H1 (cell line): Measurements from ENCODE around the gene FARP2. TPM values are rescaled to one million over a fixed set of nuclear protein-coding genes. Genes with fewer than 3 reads are reported as not detected.
"Not testable (repeated sequence)": the region's sequence is repeated elsewhere in the genome, so short reads cannot be mapped to it uniquely, and the experiment has no call there.

Source experiments
- CTCF ChIA-PET: fragments of 300-600 bp; sonication (Branson Sonifier 250); formaldehyde crosslinking; loops from one replicate; lab custom pipeline; 2021; ENCODE audit not compliant: partially characterized antibody; lab: Charles Lee
- POLR2A ChIA-PET: fragments of 300-600 bp; sonication (Branson Sonifier 250); formaldehyde crosslinking; loops from one replicate; lab custom pipeline; 2021; ENCODE audit warnings: inconsistent platforms; ENCODE audit not compliant: partially characterized antibody; lab: Charles Lee
- DNase-seq, 2 experiments: peaks; one replicate each; pipeline versions ENCODE4 v3.0.0 to v3.0.0-alpha.2; 2010 to 2022; ENCODE audit warnings: low spot score in 2 of 2, low read depth in 1 of 2, mixed read lengths in 1 of 2
- FAIRE-seq: peaks from 2 replicates; lab custom pipeline; 2011; peaks lifted over from hg19 to GRCh38; lab: Jason Lieb, UNC
- H2AFZ ChIP-seq: 2 replicates; pipeline ENCODE4 v1.8.1; 2012; ENCODE audit warnings: low read length, inconsistent platforms
- H2AK5ac ChIP-seq: 2 replicates; pipeline ENCODE4 v1.6.1; 2013; ENCODE audit warnings: low read depth, low read length
- H2BK120ac ChIP-seq: replicated peaks from 2 replicates; pipeline ENCODE3; 2013; ENCODE audit warnings: low read depth, low read length, inconsistent platforms
- H2BK12ac ChIP-seq: 2 replicates; pipeline ENCODE4 v1.6.1; 2013; ENCODE audit warnings: low read depth, low read length
- H2BK15ac ChIP-seq: 2 replicates; pipeline ENCODE4 v1.6.1; 2013; ENCODE audit warnings: low read length
- H2BK20ac ChIP-seq: 2 replicates; pipeline ENCODE4 v1.6.1; 2013; ENCODE audit warnings: low read length
- H2BK5ac ChIP-seq: 2 replicates; pipeline ENCODE4 v1.6.1; 2013; ENCODE audit warnings: low read depth, low read length
- H3K14ac ChIP-seq: 2 replicates; pipeline ENCODE4 v1.6.1; 2013; ENCODE audit warnings: inconsistent platforms; ENCODE audit not compliant: insufficient read length
- H3K18ac ChIP-seq: 2 replicates; pipeline ENCODE4 v1.6.1; 2013; ENCODE audit warnings: low read length; ENCODE audit errors: extremely low read depth
- H3K23ac ChIP-seq: 2 replicates; pipeline ENCODE4 v1.6.1; 2013; ENCODE audit warnings: inconsistent platforms; ENCODE audit not compliant: insufficient read length
- H3K23me2 ChIP-seq: 2 replicates; pipeline ENCODE4 v1.6.1; 2013; ENCODE audit warnings: low read depth, low read length
- H3K27ac ChIP-seq: 2 replicates; pipeline ENCODE4 v1.6.1; 2011; ENCODE audit warnings: low read depth, low read length, inconsistent platforms
- H3K27me3 ChIP-seq, 4 experiments: replicated peaks in 1 of 4; 1 replicate in 1 of 4; 2 replicates in 3 of 4; pipeline versions ENCODE4 v1.6.1 to v1.8.1; 2011 to 2013; ENCODE audit warnings: low read length in 3 of 4, mild to moderate bottlenecking in 3 of 4, inconsistent platforms in 2 of 4, mixed read lengths in 2 of 4, moderate library complexity in 1 of 4; ENCODE audit not compliant: control insufficient read depth in 3 of 4, insufficient read depth in 3 of 4; ENCODE audit errors: extremely low read depth in 1 of 4
- H3K36me3 ChIP-seq, 4 experiments: 2 replicates each; pipeline versions ENCODE4 v1.6.1 to v1.8.1; 2011 to 2013; ENCODE audit warnings: mild to moderate bottlenecking in 4 of 4, low read length in 3 of 4, moderate library complexity in 2 of 4, control low read depth in 1 of 4, inconsistent platforms in 1 of 4; ENCODE audit not compliant: insufficient read depth in 4 of 4, control insufficient read depth in 2 of 4
- H3K4ac ChIP-seq: replicated peaks from 2 replicates; pipeline ENCODE3; 2013; ENCODE audit warnings: low read length, low read depth, mixed read lengths, inconsistent platforms; ENCODE audit not compliant: insufficient read length
- H3K4me1 ChIP-seq, 4 experiments: replicated peaks in 1 of 4; 1 replicate in 1 of 4; 2 replicates in 3 of 4; pipeline versions ENCODE4 v1.6.1 to v1.8.1; 2011 to 2013; ENCODE audit warnings: low read length in 3 of 4, inconsistent platforms in 2 of 4, mixed read lengths in 1 of 4; ENCODE audit not compliant: insufficient read depth in 4 of 4, control insufficient read depth in 3 of 4
- H3K4me2 ChIP-seq, 2 experiments: 2 replicates each; pipeline versions ENCODE4 v1.6.1 to v1.8.1; 2011 to 2013; ENCODE audit warnings: low read depth in 2 of 2, low read length in 2 of 2, control low read depth in 1 of 2, inconsistent platforms in 1 of 2, mild to moderate bottlenecking in 1 of 2; ENCODE audit not compliant: insufficient read depth in 1 of 2
- H3K4me3 ChIP-seq, 4 experiments: fragments of 200-600, 300-600 bp in 1 of 4; sonication (generic), shearing (Covaris generic), sonication (Bioruptor Twin) in 1 of 4; 2 replicates each; pipeline versions ENCODE4 v1.5.1 to v1.8.1; 2011 to 2016; ENCODE audit warnings: low read length in 4 of 4, low read depth in 3 of 4, control low read depth in 2 of 4, inconsistent platforms in 2 of 4, mild to moderate bottlenecking in 2 of 4, mixed read lengths in 1 of 4, moderate library complexity in 1 of 4; ENCODE audit not compliant: insufficient read depth in 2 of 4; ENCODE audit errors: extremely low read depth in 1 of 4
- H3K56ac ChIP-seq: replicated peaks from 2 replicates; pipeline ENCODE3; 2013; ENCODE audit warnings: low read depth, mild to moderate bottlenecking, mixed read lengths, low read length, inconsistent platforms; ENCODE audit not compliant: insufficient read length
- H3K79me1 ChIP-seq: 2 replicates; pipeline ENCODE4 v1.6.1; 2013; ENCODE audit warnings: low read depth, low read length, control low read depth
- H3K79me2 ChIP-seq, 2 experiments: 2 replicates each; pipeline versions ENCODE4 v1.6.1 to v1.8.1; 2012 to 2013; ENCODE audit warnings: low read length in 2 of 2, mild to moderate bottlenecking in 2 of 2, inconsistent platforms in 1 of 2; ENCODE audit not compliant: insufficient read depth in 2 of 2, control insufficient read depth in 1 of 2
- H3K9ac ChIP-seq, 4 experiments: replicated peaks in 1 of 4; 1 replicate in 1 of 4; 2 replicates in 3 of 4; pipeline versions ENCODE4 v1.6.1 to v1.8.1; 2011 to 2013; ENCODE audit warnings: low read depth in 3 of 4, low read length in 3 of 4, control low read depth in 2 of 4, mild to moderate bottlenecking in 2 of 4, moderate library complexity in 2 of 4, inconsistent platforms in 1 of 4; ENCODE audit errors: extremely low read depth in 1 of 4
- H3K9me3 ChIP-seq, 2 experiments: 2 replicates each; pipeline versions ENCODE4 v1.6.1 to v1.8.1; 2012 to 2013; ENCODE audit warnings: mild to moderate bottlenecking in 2 of 2, moderate library complexity in 2 of 2, control low read depth in 1 of 2, inconsistent platforms in 1 of 2, low read depth in 1 of 2, low read length in 1 of 2, mixed read lengths in 1 of 2; ENCODE audit not compliant: insufficient read depth in 2 of 2
- H4K20me1 ChIP-seq, 2 experiments: replicated peaks in 1 of 2; 2 replicates each; pipeline versions ENCODE3 to v1.8.1; 2011 to 2013; ENCODE audit warnings: inconsistent platforms in 2 of 2, low read length in 2 of 2, mild to moderate bottlenecking in 1 of 2; ENCODE audit not compliant: insufficient read depth in 2 of 2, control insufficient read depth in 1 of 2
- H4K5ac ChIP-seq: 2 replicates; pipeline ENCODE4 v1.6.1; 2013; ENCODE audit warnings: low read length, low read depth, mixed read lengths, inconsistent platforms; ENCODE audit not compliant: insufficient read length
- H4K8ac ChIP-seq: 2 replicates; pipeline ENCODE4 v1.8.0; 2013; ENCODE audit warnings: mild to moderate bottlenecking, moderate library complexity, low read length, inconsistent platforms; ENCODE audit not compliant: insufficient read depth; ENCODE audit errors: extremely low read depth
- H4K91ac ChIP-seq: replicated peaks from 2 replicates; pipeline ENCODE3; 2013; ENCODE audit warnings: low read length, mixed read lengths, inconsistent platforms; ENCODE audit not compliant: insufficient read length
- WGBS, 2 experiments: shearing (Covaris generic) in 1 of 2; methylation state at CpG; one replicate each; pipeline versions ENCODE4 v1.1.6 to v1.1.7; 2013 to 2015; ENCODE audit warnings: low lambda C conversion rate in 2 of 2, mixed read lengths in 2 of 2, inconsistent platforms in 1 of 2, low coverage in 1 of 2, missing lambda C conversion rate in 1 of 2; ENCODE audit not compliant: insufficient replicate concordance in 2 of 2, insufficient coverage in 1 of 2, insufficient read length in 1 of 2; ENCODE audit errors: extremely low coverage in 1 of 2, missing lambda C conversion rate in 1 of 2; 5-methylcytosine and 5-hydroxymethylcytosine counted together
- polyA plus RNA-seq, 7 experiments: library from polyadenylated mRNA; depleted of rRNA in 3 of 7; stranded (reverse) in 5 of 7; unstranded in 2 of 7; fragments of >200 nt in 5 of 7; fragments of 200-250 nt in 2 of 7; gene quantifications; 1 replicate in 5 of 7; 2 replicates in 1 of 7; 4 replicates in 1 of 7; pipeline versions ENCODE4 v1.2.1 to v1.2.3, GENCODE V29; 2011 to 2013; ENCODE audit warnings: missing spikeins in 2 of 7, mixed read lengths in 2 of 7
- total RNA-seq: library from RNA; stranded (reverse); fragmentation: NEBNext Ultra II Directional; extraction: Animal tissue kit (Norgen Biotek cat#: 25700); gene quantifications from 2 replicates; pipeline ENCODE4 v1.2.1, GENCODE V29; 2021

Gene FARP2
- total and polyA plus RNA-seq, 2 of the 8 experiments (the other 6 are each of a cell fraction or from before 2014, with no cell fraction given): 12.4 to 33.4 TPM

DNA sequence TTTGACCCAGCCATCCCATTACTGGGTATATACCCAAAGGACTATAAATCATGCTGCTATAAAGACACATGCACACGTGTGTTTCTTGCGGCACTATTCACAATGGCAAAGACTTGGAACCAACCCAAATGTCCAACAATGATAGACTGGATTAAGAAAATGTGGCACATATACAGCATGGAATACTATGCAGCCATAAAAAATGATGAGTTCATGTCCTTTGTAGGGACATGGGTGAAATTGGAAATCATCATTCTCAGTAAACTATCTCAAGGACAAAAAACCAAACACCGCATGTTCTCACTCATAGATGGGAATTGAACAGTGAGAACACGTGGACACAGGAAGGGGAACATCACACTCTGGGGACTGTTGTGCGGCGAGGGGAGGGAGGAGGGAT, 40.7 kb downstream of the FARP2 start:
- not testable (repeated sequence) for H4K91ac ChIP-seq

More for the DNA sequence above, 40.7 kb downstream of the FARP2 start:
- H3K4ac ChIP-seq, H4K8ac ChIP-seq, H2BK15ac ChIP-seq, POLR2A ChIA-PET, H3K27me3 ChIP-seq, CTCF ChIA-PET, H3K14ac ChIP-seq, H2BK120ac ChIP-seq, H3K27ac ChIP-seq, H3K36me3 ChIP-seq, H3K56ac ChIP-seq, H2AK5ac ChIP-seq, DNase-seq, H4K5ac ChIP-seq, H3K9ac ChIP-seq, H3K4me3 ChIP-seq, H3K23ac ChIP-seq, H3K18ac ChIP-seq, H3K23me2 ChIP-seq, H3K4me2 ChIP-seq, FAIRE-seq, H3K9me3 ChIP-seq, H4K20me1 ChIP-seq, H2AFZ ChIP-seq, H2BK5ac ChIP-seq, H3K79me2 ChIP-seq, H2BK20ac ChIP-seq, H2BK12ac ChIP-seq, H3K4me1 ChIP-seq, H3K79me1 ChIP-seq: not testable (repeated sequence)
- WGBS, 2 experiments: 95% methylated on average over 6 of the region's 6 CpGs; no CpG with 5 or more reads in 1 of the 2 experiments
